ENCODE results near the gene OR13F1. TPM values are rescaled to one million over a fixed set of nuclear protein-coding genes. Genes with fewer than 3 reads are reported as not detected.
"Not testable (repeated sequence)": the region's sequence is repeated elsewhere in the genome, so short reads cannot be mapped to it uniquely, and the experiment has no call there.

Gene OR13F1
- total and polyA plus RNA-seq, 5 donors from 2014 or later, result not detected

GRCh38 chr9:104506565-104506964, 2.5 kb downstream of the OR13F1 start:
- no peaks in the 10 kb centered on the region for H3K27me3 ChIP-seq (ENCODE audit: control insufficient read depth, insufficient read depth, low read length)
- H3K27ac ChIP-seq (ENCODE audit: insufficient read depth, low read length, poor library complexity, severe bottlenecking), result no peak overlapping the region
- H3K27me3 Mint-ChIP-seq, result no peaks in the 10 kb centered on the region
- H3K36me3 Mint-ChIP-seq, result no peaks in the 10 kb centered on the region
- H3K4me1 Mint-ChIP-seq, result no peaks in the 10 kb centered on the region
- DNase-seq (no peak), ATAC-seq (ENCODE audit: low read depth in 2 of 2) (no peak)
- H3K4me3 ChIP-seq (ENCODE audit: low read depth, low read length), result no peak overlapping the region
- peaks cover 0 to 2% of the 10 kb centered on the region in 2 experiments for H3K9me3 ChIP-seq (ENCODE audit: control insufficient read depth in 2 of 2, low read length in 2 of 2)
- H3K9me3 Mint-ChIP-seq, result peaks cover 0 to 6% (median 0%) of the 10 kb centered on the region in 7 donors
- H3K4me1 ChIP-seq (ENCODE audit: control insufficient read depth, insufficient read depth, low read length, poor library complexity, severe bottlenecking), result no peaks in the 10 kb centered on the region
- no peaks in the 10 kb centered on the region for H3K36me3 ChIP-seq (ENCODE audit: control insufficient read depth, insufficient read depth, low read length)
- H3K27ac Mint-ChIP-seq, result no peak overlapping the region
- no peak overlapping the region for H3K4me3 Mint-ChIP-seq

- DNase-seq, result no peak
- H3K27me3 Mint-ChIP-seq, result no peaks in the 10 kb centered on the region
These were observed 10.8 kb downstream of the OR13F1 start for GRCh38 chr9:104514901-104515300.

DNA sequence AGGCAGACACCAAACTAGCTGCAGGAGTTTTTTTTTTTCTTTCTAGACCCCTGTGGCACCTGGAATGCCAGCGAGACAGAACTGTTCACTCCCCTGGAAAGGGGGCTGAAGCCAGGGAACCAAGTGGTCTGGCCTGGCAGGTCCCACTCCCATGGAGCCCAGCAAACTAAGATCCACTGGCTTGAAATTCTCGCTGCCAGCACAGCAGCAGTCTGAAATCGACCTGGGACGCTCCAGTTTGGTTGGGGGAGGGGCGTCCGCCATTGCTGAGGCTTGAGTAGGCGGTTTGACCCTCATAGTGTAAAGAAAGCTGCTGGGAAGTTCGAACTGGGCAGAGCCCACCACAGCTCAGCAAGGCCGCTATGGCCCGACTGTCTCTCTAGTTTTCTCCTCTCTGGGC, 16.2 kb downstream of the OR13F1 start:
- not testable (repeated sequence) for H3K4me1 ChIP-seq (ENCODE audit: control insufficient read depth, insufficient read depth, low read length, poor library complexity, severe bottlenecking); H3K4me1 Mint-ChIP-seq; H3K4me3 Mint-ChIP-seq; H3K36me3 Mint-ChIP-seq; H3K27me3 Mint-ChIP-seq; H3K9me3 ChIP-seq (ENCODE audit: control insufficient read depth in 2 of 2, low read length in 2 of 2); ATAC-seq (ENCODE audit: low read depth in 2 of 2); H3K27ac ChIP-seq (ENCODE audit: insufficient read depth, low read length, poor library complexity, severe bottlenecking); H3K27ac Mint-ChIP-seq; H3K36me3 ChIP-seq (ENCODE audit: control insufficient read depth, insufficient read depth, low read length); H3K27me3 ChIP-seq (ENCODE audit: control insufficient read depth, insufficient read depth, low read length); H3K4me3 ChIP-seq (ENCODE audit: low read depth, low read length); DNase-seq; H3K9me3 Mint-ChIP-seq

More at GRCh38 chr9:104514901-104515300, 10.8 kb downstream of the OR13F1 start:
- H3K9me3 ChIP-seq (ENCODE audit: control insufficient read depth in 2 of 2, low read length in 2 of 2), result no peaks in the 10 kb centered on the region
- H3K27ac ChIP-seq (ENCODE audit: insufficient read depth, low read length, poor library complexity, severe bottlenecking), result no peak overlapping the region
- Mint-ChIP-seq H3K4me3 (no peak overlapping the region), H3K9me3 (peaks cover 0 to 7% (median 2%) of the 10 kb centered on the region in 7 donors), H3K4me1 (no peaks in the 10 kb centered on the region), H3K36me3 (no peaks in the 10 kb centered on the region), H3K27ac (no peak overlapping the region)
- no peak overlapping the region for H3K4me3 ChIP-seq (ENCODE audit: low read depth, low read length)
- H3K27me3 ChIP-seq (ENCODE audit: control insufficient read depth, insufficient read depth, low read length), result no peaks in the 10 kb centered on the region
- H3K36me3 ChIP-seq (ENCODE audit: control insufficient read depth, insufficient read depth, low read length), result no peaks in the 10 kb centered on the region
- H3K4me1 ChIP-seq (ENCODE audit: control insufficient read depth, insufficient read depth, low read length, poor library complexity, severe bottlenecking), result no peaks in the 10 kb centered on the region
- ATAC-seq (ENCODE audit: low read depth in 2 of 2), result no peak

GRCh38 chr9:104527109-104527508, 23.0 kb downstream of the OR13F1 start, which contains the start of gene OR13C4:
OR13C4 (minus strand) TSS chr9:104527209; CDS start chr9:104527209, 0 bp downstream.
- Mint-ChIP-seq H3K27ac (no peak within 1 kb of the TSS), H3K27me3 (no peaks in the 10 kb centered on the region), H3K9me3 (peaks cover 0 to 6% (median 3%) of the 10 kb centered on the region in 7 donors), H3K4me1 (no peaks in the 10 kb centered on the region), H3K4me3 (no peak within 1 kb of the TSS), H3K36me3 (no peaks in the 10 kb centered on the region)
- Histone ChIP-seq H3K4me1 (ENCODE audit: control insufficient read depth, insufficient read depth, low read length, poor library complexity, severe bottlenecking) (no peaks in the 10 kb centered on the region), H3K27me3 (ENCODE audit: control insufficient read depth, insufficient read depth, low read length) (no peaks in the 10 kb centered on the region), H3K27ac (ENCODE audit: insufficient read depth, low read length, poor library complexity, severe bottlenecking) (no peak within 1 kb of the TSS), H3K36me3 (ENCODE audit: control insufficient read depth, insufficient read depth, low read length) (no peaks in the 10 kb centered on the region), H3K9me3 (ENCODE audit: control insufficient read depth in 2 of 2, low read length in 2 of 2) (no peaks in the 10 kb centered on the region), H3K4me3 (ENCODE audit: low read depth, low read length) (no peak within 1 kb of the TSS)
- no peak for DNase-seq
- no peak for ATAC-seq (ENCODE audit: low read depth in 2 of 2)

GRCh38 chr9:104536756-104537155, 32.7 kb downstream of the OR13F1 start, which contains the start of gene OR13C3:
OR13C3 (minus strand) TSS chr9:104536856; CDS start chr9:104536723, 133 bp downstream.
- peaks cover 0 to 2% (median 0%) of the 10 kb centered on the region in 7 donors for H3K9me3 Mint-ChIP-seq
- Histone ChIP-seq H3K27ac (ENCODE audit: insufficient read depth, low read length, poor library complexity, severe bottlenecking) (no peak within 1 kb of the TSS), H3K27me3 (ENCODE audit: control insufficient read depth, insufficient read depth, low read length) (no peaks in the 10 kb centered on the region), H3K36me3 (ENCODE audit: control insufficient read depth, insufficient read depth, low read length) (no peaks in the 10 kb centered on the region), H3K4me1 (ENCODE audit: control insufficient read depth, insufficient read depth, low read length, poor library complexity, severe bottlenecking) (no peaks in the 10 kb centered on the region), H3K9me3 (ENCODE audit: control insufficient read depth in 2 of 2, low read length in 2 of 2) (no peaks in the 10 kb centered on the region), H3K4me3 (ENCODE audit: low read depth, low read length) (no peak within 1 kb of the TSS)
- ATAC-seq (ENCODE audit: low read depth in 2 of 2), result no peak
- DNase-seq, result no peak
- no peak within 1 kb of the TSS for H3K27ac Mint-ChIP-seq
- H3K36me3 Mint-ChIP-seq, result no peaks in the 10 kb centered on the region
- H3K27me3 Mint-ChIP-seq, result no peaks in the 10 kb centered on the region
- no peak within 1 kb of the TSS for H3K4me3 Mint-ChIP-seq
- H3K4me1 Mint-ChIP-seq, result no peaks in the 10 kb centered on the region

- Histone ChIP-seq H3K9me3 (ENCODE audit: control insufficient read depth in 2 of 2, low read length in 2 of 2) (no peaks in the 10 kb centered on the region), H3K4me3 (ENCODE audit: low read depth, low read length) (no peak overlapping the region), H3K36me3 (ENCODE audit: control insufficient read depth, insufficient read depth, low read length) (no peaks in the 10 kb centered on the region), H3K27me3 (ENCODE audit: control insufficient read depth, insufficient read depth, low read length) (no peaks in the 10 kb centered on the region), H3K27ac (ENCODE audit: insufficient read depth, low read length, poor library complexity, severe bottlenecking) (no peak overlapping the region), H3K4me1 (ENCODE audit: control insufficient read depth, insufficient read depth, low read length, poor library complexity, severe bottlenecking) (no peaks in the 10 kb centered on the region)
- DNase-seq, result no peak
- Mint-ChIP-seq H3K4me1 (no peaks in the 10 kb centered on the region), H3K27ac (no peak overlapping the region), H3K9me3 (peaks cover 0 to 4% (median 0%) of the 10 kb centered on the region in 7 donors), H3K36me3 (no peaks in the 10 kb centered on the region), H3K4me3 (no peak overlapping the region), H3K27me3 (no peaks in the 10 kb centered on the region)
- ATAC-seq (ENCODE audit: low read depth in 2 of 2), result no peak
These were observed 35.2 kb downstream of the OR13F1 start for GRCh38 chr9:104539275-104539674.

GRCh38 chr9:104544644-104545043, 40.6 kb downstream of the OR13F1 start:
- Histone ChIP-seq H3K27me3 (ENCODE audit: control insufficient read depth, insufficient read depth, low read length) (no peaks in the 10 kb centered on the region), H3K27ac (ENCODE audit: insufficient read depth, low read length, poor library complexity, severe bottlenecking) (no peak overlapping the region), H3K4me1 (ENCODE audit: control insufficient read depth, insufficient read depth, low read length, poor library complexity, severe bottlenecking) (no peaks in the 10 kb centered on the region), H3K4me3 (ENCODE audit: low read depth, low read length) (no peak overlapping the region), H3K36me3 (ENCODE audit: control insufficient read depth, insufficient read depth, low read length) (no peaks in the 10 kb centered on the region), H3K9me3 (ENCODE audit: control insufficient read depth in 2 of 2, low read length in 2 of 2) (no peaks in the 10 kb centered on the region)
- Mint-ChIP-seq H3K4me1 (no peaks in the 10 kb centered on the region), H3K4me3 (no peak overlapping the region), H3K27me3 (no peaks in the 10 kb centered on the region), H3K36me3 (no peaks in the 10 kb centered on the region), H3K9me3 (peaks cover 0 to 4% (median 0%) of the 10 kb centered on the region in 7 donors), H3K27ac (no peak overlapping the region)
- ATAC-seq (ENCODE audit: low read depth in 2 of 2) (no peak), DNase-seq (no peak)

DNA sequence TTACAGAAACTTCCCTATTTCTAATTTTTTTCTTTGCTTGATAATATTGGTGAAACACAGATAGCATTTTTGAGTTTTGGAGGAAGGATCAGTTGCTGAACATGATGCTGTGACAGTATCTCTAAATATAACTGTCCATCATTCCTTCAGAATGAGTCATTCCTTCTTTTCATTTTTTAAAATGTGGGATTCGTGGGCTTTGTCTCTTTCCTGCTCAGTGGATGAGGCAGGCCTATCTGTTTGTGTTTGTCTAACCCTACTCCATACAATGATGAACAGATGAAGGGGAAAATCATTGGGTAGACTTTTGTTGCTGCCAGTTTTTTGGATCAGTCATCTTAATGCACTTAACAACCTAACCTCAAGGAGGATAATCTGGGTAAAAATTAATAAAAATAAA, 49.2 kb downstream of the OR13F1 start:
- Histone ChIP-seq H3K36me3 (ENCODE audit: control insufficient read depth, insufficient read depth, low read length) (no peaks in the 10 kb centered on the region), H3K4me1 (ENCODE audit: control insufficient read depth, insufficient read depth, low read length, poor library complexity, severe bottlenecking) (no peaks in the 10 kb centered on the region), H3K27me3 (ENCODE audit: control insufficient read depth, insufficient read depth, low read length) (no peaks in the 10 kb centered on the region), H3K9me3 (ENCODE audit: control insufficient read depth in 2 of 2, low read length in 2 of 2) (no peaks in the 10 kb centered on the region), H3K27ac (ENCODE audit: insufficient read depth, low read length, poor library complexity, severe bottlenecking) (no peak overlapping the region), H3K4me3 (ENCODE audit: low read depth, low read length) (no peak overlapping the region)
- ATAC-seq (ENCODE audit: low read depth in 2 of 2) (no peak), DNase-seq (no peak)
- no peaks in the 10 kb centered on the region for H3K36me3 Mint-ChIP-seq
- no peak overlapping the region for H3K27ac Mint-ChIP-seq
- peaks cover 0 to 12% (median 4%) of the 10 kb centered on the region in 7 donors for H3K9me3 Mint-ChIP-seq
- H3K4me1 Mint-ChIP-seq, result no peaks in the 10 kb centered on the region
- H3K4me3 Mint-ChIP-seq, result no peak overlapping the region
- no peaks in the 10 kb centered on the region for H3K27me3 Mint-ChIP-seq

Measured in CD4-positive, CD25-positive, alpha-beta regulatory T cell (primary cell).